ENCODE results near the gene UBE3A.

DNA sequence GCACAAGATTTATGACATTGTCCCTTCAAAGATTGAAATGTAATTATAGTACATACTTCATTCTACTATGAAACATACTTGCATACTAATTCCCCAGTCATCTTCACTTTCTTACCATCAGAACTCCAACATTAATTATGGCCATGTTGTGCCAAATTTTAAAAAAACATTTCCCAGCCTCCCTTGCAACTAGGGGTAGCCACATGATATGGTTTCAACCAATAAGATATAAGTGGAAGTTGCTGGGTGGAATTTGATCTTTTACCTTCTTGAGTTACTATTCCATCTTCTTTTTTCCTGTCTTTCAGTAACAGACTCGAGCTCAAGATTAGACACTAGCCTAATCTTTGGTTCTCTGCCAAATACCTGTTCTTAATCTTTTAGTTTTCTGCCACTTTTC lies 25.6 kb upstream of the UBE3A start:
- TF ChIP-seq, protein P1, sequence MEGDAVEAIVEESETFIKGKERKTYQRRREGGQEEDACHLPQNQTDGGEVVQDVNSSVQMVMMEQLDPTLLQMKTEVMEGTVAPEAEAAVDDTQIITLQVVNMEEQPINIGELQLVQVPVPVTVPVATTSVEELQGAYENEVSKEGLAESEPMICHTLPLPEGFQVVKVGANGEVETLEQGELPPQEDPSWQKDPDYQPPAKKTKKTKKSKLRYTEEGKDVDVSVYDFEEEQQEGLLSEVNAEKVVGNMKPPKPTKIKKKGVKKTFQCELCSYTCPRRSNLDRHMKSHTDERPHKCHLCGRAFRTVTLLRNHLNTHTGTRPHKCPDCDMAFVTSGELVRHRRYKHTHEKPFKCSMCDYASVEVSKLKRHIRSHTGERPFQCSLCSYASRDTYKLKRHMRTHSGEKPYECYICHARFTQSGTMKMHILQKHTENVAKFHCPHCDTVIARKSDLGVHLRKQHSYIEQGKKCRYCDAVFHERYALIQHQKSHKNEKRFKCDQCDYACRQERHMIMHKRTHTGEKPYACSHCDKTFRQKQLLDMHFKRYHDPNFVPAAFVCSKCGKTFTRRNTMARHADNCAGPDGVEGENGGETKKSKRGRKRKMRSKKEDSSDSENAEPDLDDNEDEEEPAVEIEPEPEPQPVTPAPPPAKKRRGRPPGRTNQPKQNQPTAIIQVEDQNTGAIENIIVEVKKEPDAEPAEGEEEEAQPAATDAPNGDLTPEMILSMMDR (conservative IDR thresholded peaks at IDR 0.05; ENCODE audit: low read length), result no peak
- no peak for TF ChIP-seq EZH2phosphoT487 (IDR thresholded peaks at IDR 0.05; ENCODE audit: borderline replicate concordance)

All from Loucy (cell line).